DOHH2 (cell line): Measurements from ENCODE around the gene KRTAP3-2.

Experiments
- EZH2phosphoT487 ChIP-seq: fragments of 200-600 bp; sonication (generic); IDR thresholded peaks from 2 replicates; pipeline ENCODE4 v1.6.1; 2017; ENCODE audit warnings: borderline replicate concordance, mild to moderate bottlenecking, antibody characterized with exemption, low read length, moderate library complexity, mixed read lengths
- TF ChIP-seq, protein P1 (sequence below): fragments of 200-600 bp; sonication (generic); IDR thresholded peaks from one replicate; pipeline ENCODE4 v1.5.1; 2014; ENCODE audit warnings: antibody characterized with exemption, mild to moderate bottlenecking, low read depth, low read length; ENCODE audit not compliant: poor library complexity, severe bottlenecking

DNA sequence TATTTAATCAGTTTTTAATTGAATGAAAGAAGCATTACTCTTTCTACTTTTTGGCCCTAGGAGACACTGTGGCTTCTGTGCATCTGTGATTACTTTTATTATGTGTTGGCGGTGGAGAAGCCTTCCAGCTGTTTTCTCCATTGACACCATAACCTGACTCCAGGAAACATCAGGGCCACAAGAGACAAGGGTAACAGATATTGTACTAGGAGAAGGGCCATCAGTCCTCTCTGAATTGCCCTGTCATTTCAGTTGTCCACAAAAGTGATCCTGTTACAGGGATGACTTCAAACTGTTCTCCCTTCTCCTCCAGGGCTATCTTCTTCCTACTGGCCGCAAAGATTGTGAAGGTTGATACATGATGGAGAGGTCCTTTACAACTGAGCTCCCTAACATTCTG lies 47.6 kb downstream of the KRTAP3-2 start:
- TF ChIP-seq, protein P1, sequence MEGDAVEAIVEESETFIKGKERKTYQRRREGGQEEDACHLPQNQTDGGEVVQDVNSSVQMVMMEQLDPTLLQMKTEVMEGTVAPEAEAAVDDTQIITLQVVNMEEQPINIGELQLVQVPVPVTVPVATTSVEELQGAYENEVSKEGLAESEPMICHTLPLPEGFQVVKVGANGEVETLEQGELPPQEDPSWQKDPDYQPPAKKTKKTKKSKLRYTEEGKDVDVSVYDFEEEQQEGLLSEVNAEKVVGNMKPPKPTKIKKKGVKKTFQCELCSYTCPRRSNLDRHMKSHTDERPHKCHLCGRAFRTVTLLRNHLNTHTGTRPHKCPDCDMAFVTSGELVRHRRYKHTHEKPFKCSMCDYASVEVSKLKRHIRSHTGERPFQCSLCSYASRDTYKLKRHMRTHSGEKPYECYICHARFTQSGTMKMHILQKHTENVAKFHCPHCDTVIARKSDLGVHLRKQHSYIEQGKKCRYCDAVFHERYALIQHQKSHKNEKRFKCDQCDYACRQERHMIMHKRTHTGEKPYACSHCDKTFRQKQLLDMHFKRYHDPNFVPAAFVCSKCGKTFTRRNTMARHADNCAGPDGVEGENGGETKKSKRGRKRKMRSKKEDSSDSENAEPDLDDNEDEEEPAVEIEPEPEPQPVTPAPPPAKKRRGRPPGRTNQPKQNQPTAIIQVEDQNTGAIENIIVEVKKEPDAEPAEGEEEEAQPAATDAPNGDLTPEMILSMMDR, result no peak
- TF ChIP-seq EZH2phosphoT487, result no peak
